CD4-positive, alpha-beta T cell treated with Interleukin-2 at 100 ng/mL for 4 hours (primary cell): ENCODE data around the gene TNFRSF12A.

Source experiments
- DNase-seq: peaks from one replicate; pipeline ENCODE4 v3.0.0-alpha.2; 2020; ENCODE audit warnings: low spot score

TNFRSF12A gene

DNA sequence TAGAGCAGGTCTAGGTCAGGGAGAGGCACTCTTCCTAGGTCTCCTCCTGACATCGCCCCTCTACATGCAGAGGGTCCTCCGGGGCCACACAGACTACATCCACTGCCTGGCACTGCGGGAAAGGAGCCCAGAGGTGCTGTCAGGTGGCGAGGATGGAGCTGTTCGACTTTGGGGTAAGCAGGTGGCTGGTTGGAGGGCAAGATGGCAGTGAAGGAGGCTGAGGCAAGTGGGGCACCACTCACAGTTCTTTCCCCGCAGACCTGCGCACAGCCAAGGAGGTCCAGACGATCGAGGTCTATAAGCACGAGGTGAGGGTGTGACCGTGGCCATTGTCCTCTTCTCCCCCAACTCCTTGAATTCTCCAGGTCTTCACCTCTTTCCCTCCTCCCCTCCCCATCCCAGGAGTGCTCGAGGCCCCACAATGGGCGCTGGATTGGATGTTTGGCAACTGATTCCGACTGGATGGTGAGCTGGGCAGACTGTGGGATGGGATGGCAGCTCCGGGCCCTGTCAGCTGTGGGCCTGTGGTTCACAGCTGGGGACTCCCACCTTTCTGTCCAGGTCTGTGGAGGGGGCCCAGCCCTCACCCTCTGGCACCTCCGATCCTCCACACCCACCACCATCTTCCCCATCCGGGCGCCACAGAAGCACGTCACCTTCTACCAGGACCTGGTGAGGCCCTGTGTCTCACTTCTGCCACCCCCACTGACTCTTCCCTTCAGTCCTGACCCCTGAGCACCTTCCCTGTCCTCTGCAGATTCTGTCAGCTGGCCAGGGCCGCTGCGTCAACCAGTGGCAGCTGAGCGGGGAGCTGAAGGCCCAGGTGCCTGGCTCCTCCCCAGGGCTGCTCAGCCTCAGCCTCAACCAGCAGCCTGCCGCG lies 6.7 kb downstream of the TNFRSF12A start:
- DNase-seq, result no peak

DNA sequence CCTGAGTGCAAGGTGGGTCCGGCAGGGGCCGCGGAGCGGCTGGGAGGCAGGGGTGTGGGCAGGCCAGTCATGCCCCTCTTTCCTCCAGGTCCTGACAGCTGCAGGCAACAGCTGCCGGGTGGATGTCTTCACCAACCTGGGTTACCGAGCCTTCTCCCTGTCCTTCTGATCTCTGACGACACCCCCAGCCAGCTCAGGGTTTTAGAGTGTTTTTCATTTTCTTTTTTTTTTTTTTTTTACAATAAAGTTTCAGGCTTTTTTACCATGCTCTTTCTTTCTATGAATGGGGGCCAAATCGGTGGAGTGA lies 7.3 kb downstream of the TNFRSF12A start:
- DNase-seq, result no peak

DNA sequence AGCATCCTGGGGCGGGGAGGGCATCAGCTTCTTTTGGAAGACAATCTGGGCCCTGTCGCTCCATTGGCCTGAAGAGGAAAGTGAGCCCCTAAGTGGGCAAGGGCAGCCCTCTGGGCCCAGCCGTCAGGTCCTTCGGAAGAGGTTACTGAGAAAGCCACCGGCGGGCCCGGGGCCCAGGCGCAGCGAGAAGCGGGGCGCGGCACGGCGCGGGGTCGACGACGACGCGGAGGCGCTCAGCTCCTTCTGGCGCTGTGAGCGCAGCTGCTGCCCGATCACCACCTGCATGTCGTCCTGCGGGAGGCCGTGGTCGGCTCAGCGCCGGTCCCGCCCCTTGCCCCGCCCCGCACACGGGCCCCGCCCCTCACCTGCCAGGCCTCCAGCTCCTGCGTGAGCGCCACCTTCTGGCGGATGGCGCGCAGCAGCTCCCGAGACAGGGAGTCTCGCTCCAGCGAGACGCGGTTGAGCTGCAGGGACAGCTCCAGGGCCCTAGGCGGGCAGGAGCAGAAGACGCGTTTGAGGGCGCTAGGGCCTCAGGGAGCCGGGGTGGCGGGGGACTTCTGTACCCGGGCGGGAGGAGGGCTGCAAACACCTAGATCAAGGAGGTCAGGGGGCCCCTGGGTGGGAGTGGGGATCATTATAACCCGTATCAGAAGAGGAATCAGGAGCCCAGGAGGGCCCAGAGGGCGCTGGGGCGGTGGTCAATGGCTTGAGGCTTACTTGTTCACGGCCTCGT lies 8.0 kb downstream of the TNFRSF12A start:
- peak; percentile 88 for DNase-seq

DNA sequence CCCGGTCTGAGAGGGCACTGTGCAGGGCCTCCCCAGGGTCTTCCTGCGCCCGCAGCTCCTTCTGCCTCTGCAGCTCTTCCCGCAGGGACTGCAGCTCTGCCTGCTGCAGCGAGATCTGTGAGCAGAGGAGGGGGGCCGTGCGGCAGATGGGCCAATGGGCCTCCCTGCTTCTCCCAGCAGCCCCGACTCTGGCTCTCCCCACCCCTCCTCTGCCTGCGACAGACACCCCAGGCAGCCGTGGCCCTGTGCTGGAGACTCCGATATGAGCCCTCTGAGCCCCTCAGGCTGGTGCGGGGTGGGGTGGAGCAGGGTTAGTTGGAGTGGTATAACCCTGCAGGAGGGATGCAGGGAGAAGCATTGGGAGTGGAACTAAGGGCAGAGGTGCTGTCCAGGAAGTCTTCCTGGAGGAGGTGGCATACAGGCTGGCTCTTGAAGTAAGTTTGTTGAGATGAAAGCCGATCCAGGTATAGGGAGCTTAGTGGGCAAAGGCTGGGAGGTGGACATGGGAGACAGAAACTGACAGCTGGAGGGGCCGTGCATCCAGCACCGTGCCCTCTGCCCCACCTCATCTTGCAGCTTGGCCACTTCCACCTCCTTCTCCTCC lies 8.7 kb downstream of the TNFRSF12A start:
- DNase-seq, result no peak

DNA sequence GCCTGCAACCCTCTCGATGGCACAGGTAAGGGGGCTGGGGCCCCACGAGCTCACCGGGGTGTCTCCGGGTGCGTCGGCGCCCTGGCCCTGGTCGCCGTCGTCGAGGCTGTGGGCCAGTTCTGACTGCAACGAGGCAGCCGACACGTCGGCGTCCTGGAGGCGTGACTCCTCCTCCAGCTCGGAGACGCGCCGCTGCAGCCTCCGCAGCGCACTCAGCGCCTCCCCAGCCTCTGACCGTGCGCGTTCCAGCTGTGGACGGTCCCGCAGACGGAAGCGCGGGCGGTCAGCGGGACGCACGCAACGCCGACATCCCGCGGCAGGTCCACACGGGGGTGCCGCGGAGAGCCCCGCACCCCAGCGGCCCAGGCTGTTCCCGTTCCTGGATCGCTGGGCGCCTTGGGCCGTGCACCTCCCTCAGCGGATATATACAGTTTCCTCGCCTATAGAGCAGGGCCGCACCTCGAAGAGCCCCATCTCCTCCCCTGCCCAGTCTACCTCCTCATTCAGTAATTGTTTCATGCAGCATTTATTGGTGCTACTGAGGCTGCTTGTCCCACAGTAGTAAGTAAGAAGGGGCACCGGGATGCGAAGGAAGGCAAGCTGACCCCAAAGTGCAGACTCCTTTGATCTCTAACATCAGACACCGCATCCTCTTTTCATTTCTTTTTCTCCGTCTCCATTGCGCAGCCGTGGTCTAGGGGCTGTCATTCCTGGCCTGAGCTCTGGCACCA lies 9.5 kb downstream of the TNFRSF12A start:
- peak; percentile 32 for DNase-seq

DNA sequence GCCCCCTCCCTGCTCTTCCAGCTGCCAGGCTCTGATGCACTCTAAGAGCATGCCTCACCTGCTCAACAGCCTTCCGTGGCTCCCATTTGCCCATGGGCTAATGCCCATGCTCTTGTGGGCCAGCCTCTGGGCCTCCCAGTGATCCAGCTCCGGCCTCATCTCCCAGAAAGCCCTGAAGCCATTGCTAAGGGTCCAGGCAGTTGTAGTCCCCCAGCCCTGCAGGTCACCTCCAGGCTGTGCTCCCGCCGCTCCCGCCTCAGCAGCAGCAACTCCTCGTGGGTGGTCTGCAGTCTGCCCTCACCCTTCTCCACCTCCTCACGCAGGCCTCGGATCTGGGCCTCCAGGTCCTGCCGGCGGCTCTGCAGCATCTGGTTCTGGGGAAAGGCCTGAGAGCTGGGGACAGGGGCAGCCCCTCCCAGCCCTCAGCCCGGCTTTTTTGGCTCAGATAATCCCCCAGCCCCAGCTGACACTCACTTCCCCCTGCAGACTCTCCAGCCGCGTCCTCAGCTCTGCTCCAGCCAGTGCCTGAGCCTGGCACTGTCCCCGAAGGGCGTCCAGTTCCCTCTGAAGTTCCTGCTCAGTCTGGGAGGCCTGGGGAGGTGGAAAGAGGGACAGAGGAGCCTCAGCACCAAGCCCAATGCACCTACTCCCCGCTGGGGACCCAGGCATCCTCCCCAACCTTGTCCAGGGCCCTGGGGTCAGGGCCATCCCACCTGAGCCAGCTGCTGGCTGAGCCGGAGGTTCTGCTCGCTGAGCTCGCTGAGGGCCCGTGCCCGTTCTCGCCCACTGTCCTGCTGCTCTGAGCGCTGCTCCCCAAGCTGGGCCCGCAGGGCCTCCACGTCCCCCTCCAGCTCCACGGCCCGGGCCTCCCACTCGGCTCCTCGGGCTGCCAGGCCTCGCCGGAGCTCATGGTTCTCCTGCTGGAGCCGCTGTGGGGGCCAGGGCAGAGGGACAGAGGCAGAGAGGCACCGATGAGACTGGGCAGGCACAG lies 10.3 kb downstream of the TNFRSF12A start:
- DNase-seq, result no peak

DNA sequence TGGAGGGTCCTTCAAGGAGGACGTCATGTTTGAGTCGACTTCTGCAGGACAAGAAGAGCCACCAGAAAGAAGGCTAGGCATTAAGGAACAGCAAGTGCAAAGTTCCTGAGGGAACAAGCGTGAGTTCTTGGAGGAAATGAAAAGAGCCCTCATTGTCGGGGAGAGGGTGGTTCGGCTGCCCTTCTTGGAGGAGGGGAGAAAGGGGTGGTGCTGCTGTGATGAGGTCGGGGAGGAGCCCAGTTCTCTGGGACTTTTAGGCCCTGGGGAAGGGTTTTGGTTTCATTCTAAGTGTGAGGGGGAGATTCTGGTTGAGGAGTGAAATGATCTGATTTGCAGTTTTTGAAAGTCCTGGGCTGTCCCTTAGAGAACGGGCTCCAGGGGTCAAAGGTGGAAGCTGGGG lies 12.5 kb downstream of the TNFRSF12A start:
- DNase-seq, result no peak

DNA sequence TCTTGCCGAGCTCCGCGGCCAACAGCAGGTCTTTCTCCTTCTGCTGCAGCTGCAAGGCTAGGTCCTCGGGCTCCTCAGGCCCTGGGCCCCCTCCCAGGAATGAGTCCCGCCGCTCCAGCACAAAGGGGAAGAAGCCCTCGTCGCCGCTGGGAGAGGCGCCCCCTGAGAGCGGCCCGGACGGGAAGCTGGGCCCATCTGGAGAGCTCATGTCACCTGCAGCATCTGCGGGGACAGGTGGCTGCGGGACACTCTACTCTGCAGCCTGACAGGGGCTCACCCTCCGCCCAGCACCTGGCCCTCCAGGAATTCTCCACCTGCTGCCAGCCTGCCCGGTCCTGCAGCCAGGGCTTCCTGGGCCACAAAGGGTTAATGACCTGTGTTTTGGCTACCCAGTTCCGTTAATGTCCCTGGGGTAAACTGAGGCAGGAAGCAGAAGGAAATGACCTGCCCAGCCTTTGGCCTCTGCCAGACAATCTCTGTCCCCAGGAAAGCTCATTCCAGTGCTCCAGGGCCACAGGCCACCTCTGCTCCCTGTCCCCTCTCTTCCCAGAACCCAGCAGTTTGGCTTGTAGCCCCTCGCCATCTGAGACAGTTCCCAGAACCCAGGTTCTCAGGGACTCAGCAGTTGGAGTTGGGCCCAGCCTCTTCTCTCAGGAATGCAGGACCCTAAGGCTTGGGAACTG lies 15.3 kb downstream of the TNFRSF12A start:
- DNase-seq, result no peak

DNA sequence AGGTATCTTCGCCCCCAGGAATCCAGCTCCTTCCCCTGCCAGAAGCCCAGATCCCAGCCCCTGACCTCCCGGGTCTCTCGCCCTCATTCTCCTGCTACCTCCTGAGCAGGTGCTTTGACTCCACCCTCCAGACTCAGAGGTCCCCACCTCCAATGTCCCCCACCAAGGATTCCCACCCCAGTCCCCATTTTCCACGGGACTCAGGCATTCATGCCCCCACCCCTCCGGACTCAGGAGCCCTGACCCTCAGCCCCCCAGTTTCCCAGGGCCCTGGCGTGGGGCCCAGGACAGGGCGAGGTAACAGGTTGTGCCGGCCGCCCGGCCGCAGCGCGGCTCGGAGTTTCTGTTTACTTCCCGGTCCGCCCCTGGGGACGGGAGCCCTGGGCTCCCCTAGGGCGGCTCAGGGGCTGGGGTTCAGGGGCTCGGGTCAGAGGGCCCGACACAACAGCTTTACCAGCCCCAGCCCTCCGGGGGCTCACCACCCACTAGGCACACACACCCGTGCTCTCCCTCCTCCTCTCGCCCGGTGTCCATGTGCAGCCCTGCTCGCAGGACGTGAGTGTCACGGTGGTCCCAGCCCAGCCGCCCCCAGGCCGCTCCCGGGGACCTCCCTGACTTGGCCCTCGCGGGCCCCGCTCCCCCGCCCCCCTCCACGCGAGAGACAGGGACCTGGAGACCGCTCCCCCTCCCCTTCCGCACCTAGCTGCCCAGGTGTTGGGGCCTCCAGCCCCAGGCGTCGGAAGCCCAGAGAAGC lies 16.0 kb downstream of the TNFRSF12A start:
- DNase-seq, result no peak

DNA sequence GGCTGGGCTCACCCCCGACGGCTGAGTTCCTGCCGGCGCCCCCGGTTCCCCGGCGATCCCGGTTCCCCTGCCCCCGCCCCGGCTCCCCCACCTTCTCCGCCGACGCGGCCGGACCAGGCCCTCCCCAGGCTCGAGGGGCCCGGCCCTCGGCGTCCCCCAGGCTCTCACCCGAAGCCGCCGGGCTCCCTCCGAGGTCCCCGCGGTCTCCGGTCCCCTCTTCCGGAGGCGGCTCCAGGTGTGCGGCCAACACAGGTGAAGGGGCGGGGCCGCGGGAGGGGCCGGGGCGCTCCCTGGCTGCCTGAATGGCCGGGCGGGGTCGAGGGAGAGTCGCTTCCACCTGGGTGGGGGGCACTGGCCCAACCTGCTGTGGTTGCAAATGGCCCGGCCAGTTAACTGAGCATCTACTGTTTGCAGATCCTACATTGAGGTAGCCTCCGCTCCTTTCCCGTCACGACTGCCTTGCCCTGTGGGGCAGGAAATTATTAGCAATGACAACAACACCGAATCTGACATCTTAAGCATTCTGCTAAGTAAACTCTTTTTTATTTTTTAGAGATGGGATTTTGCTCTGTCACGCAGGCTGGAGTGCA lies 16.7 kb downstream of the TNFRSF12A start, which contains the start of gene BICDL2:
Gene BICDL2 (minus strand): TSS at position 219 of the 590 bp plus-strand sequence. CDS start 1,448 bp downstream, outside the sequence.
- DNase-seq, result no peak

DNA sequence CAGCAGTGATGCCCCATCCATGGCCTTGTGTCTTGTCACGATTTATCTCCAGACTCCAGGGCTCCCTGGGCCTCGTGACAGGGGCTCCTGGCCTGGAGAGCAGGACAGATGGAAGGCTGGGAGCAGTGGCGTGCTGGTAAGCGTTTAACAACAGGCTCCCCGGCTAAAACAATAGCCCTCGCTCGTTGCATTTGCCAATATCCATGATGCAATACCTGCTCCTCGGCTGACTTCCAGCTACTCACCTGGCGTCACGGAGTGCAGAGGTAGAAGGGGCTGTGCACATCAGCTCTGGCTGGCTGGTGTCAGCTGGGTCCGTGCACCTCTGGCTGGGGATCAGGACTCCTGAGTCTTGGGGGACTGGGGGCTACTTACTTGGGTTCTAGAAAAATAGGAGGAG lies 18.1 kb downstream of the TNFRSF12A start:
- DNase-seq, result no peak

DNA sequence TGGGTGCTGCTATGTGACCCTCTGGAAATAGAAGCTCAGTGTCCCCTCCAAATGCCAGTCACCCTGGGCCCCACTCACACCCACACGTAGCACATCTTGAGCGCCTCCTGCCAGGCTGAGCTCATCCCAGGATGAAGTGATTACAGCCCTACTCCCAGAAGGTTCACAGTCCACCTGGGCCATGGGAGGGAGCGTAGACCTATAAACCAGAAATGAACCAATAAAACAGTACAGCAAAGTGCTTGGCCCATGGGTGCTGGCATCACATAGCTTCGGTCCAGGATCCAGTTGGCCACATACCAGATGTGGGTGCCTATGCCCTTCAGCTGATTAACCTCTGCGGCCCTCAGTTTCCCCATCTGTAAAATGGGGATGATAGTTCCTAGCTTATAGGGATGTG lies 18.7 kb downstream of the TNFRSF12A start:
- DNase-seq, result no peak

DNA sequence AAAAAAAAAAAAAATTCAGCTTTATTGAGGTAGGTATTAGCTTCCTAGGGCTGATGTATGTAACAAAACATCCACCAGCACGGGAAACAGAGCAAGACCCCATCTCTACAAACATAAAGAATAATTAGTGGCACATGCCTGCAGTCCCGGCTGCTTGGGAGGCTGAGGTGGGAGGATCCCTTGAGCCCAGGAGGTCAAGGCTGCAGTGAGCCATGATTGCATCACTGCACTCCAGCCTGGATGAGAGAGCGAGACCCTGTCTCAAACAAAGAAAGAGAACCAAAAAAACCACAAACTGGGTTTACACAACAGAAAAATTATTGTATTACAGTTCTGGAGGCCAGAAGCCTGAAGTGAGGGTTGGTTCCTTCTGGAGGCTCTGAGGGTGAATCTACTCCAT lies 22.2 kb downstream of the TNFRSF12A start:
- no peak for DNase-seq

DNA sequence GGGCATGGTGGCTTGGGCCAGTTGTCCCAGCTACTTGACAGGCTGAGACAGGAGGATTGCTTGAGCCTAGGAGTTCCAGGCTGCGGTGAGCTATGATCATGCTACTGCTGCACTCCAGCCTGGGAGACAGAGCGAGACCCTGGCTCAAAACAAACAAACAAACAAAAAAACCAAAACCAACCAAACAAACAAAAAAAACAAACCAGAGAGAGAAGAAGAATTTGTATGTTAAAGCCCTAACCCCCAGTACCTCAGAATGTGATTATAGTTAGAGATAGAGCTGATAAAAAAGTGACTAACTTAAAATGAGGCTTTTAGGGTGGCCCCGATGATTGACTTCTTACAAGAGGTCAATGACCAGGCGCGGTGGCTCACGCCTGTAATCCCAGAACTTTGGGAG lies 24.5 kb downstream of the TNFRSF12A start:
- DNase-seq, result no peak

DNA sequence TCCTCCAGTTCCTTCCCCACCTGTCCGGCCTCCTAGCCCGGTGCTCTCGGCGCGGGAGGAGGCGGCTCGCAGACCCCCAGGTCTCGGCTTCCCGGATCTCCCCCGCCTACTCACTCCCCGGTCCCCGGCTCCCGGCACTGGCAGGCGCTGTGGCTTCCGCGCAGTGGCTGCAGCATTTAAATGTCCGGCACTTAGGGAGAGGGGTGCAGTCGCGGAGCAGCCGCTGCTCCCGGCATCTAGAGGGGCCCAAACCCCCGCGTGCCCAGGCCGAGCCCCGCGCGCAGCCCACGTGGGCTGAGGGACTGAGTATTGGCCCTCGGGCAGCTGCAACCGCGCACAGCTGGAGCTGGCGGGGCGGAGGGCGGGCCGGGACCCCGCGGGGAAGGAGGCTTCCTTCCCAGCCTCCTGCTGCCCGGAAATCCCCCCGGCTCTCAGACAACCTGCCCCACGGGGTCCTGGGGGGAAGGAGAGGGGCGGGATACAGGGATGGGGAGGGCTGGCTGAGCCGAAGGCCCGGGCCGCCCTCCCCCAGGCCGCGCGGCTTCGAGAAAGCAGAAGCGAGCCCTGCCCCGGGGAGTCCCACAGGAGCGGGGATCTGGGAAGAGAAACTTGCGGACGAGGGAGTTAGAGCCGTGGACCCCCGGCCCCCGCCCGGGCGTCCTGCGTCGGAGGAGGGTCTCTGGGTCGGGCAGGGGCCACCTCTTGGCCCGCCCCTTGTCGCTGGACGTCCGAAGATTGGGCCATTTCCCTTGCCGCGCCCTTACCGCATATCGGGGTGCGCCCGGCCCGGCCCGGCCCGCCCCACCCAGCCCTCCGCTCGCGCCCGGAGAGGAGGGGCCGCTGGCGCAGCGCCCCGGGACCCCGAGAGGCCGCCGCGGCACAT lies 25.8 kb downstream of the TNFRSF12A start, which contains the start of gene MMP25:
Gene MMP25 (plus strand): TSS at position 804 of the 883 bp plus-strand sequence. CDS start 357 bp downstream, outside the sequence.
- DNase-seq, result no peak

DNA sequence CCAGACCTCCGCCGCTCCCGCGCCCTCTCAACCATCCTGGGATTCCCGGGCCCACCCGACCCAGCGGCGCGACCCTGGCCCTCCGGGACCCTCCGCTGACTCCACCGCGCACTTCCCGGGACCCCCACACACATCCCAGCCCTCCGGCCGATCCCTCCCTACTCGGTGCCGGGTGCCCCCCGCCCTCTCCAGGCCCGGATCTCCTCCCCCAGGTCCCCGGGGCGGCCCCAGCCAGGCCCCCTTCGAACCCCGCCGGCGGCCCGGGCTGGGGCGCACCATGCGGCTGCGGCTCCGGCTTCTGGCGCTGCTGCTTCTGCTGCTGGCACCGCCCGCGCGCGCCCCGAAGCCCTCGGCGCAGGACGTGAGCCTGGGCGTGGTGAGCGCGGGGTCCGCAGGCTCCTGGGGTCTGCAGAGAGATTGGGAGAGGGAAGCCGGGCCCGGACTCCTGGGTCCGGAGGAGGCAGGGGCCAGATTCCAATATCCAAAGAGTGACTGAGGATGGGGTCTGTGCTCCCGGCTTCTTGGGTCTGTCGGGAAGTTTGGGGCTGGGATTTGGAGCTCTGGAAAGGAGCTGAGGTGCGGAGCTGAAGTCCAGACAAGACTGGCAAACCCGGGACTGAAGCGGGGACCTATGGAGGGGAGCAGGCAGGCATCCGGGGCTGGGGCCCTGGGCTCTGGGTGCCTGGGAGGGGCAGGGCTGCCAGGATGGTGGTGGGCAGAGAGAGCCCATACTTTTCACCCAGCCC lies 26.6 kb downstream of the TNFRSF12A start:
- no peak for DNase-seq

DNA sequence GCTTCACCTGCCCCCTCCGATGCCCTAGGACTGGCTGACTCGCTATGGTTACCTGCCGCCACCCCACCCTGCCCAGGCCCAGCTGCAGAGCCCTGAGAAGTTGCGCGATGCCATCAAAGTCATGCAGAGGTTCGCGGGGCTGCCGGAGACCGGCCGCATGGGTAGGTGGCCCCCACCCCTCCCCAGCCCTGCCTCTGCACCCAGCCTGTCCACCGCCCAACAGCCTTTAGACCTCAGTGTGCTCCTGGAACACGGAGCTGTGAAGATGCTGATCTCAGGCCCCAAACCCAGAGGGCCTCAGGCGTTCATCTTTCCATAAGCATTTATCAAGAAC lies 27.2 kb downstream of the TNFRSF12A start:
- DNase-seq, result no peak
